K562 (cell line): Measurements from ENCODE around the gene LTA. TPM values are rescaled to one million over a fixed set of nuclear protein-coding genes. Genes with fewer than 3 reads are reported as not detected.

Experiments used
- ATAC-seq: fragments of 200-7000 bp; cut with Tn5 transposase; 3 replicates; pipeline ENCODE4 v1.9.1; 2020; ENCODE audit warnings: moderate library complexity
- BruUV-seq: library from RNA; stranded (reverse); fragments of 400-500 nt; replicated peaks from 2 replicates; lab custom pipeline; 2021; lab: Mats Ljungman, UMichigan
- CTCF ChIA-PET: fragments of 300-600 bp; formaldehyde crosslinking; extraction: SDS; loops from one replicate; lab custom pipeline; 2021; ENCODE audit warnings: low intra/inter-chr PET ratio; lab: Yijun Ruan, JAX
- POLR2A ChIA-PET: fragments of 300-600, 350-650 bp; sonication (Branson Sonifier 250); formaldehyde crosslinking; extraction: SDS; loops from one replicate; lab custom pipeline; 2021; ENCODE audit warnings: antibody characterized with exemption, inconsistent platforms; lab: Yijun Ruan, JAX
- DNase-seq, 4 experiments: peaks; one replicate each; pipeline versions ENCODE4 v3.0.0 to v3.0.0-alpha.2; 2011 to 2018; ENCODE audit warnings: low spot score in 3 of 4, mixed read lengths in 3 of 4; ENCODE audit errors: extremely low read depth in 1 of 4
- FAIRE-seq: peaks from 2 replicates; lab custom pipeline; 2011; peaks lifted over from hg19 to GRCh38; lab: Jason Lieb, UNC
- H2AFZ ChIP-seq: 2 replicates; pipeline ENCODE4 v1.6.0; 2011; ENCODE audit warnings: low read depth, low read length, control low read depth, inconsistent platforms
- H3K27ac ChIP-seq: fragments of 200-600 bp; 3 replicates; pipeline ENCODE4 v1.8.0; 2011; ENCODE audit warnings: low read depth, mild to moderate bottlenecking, control low read depth, inconsistent platforms, low read length, moderate library complexity, mixed read lengths; ENCODE audit errors: extremely low read depth
- H3K27me3 ChIP-seq, 2 experiments: fragments of 300-600 bp in 1 of 2; 2 replicates in 1 of 2; 3 replicates in 1 of 2; pipeline versions ENCODE4 v1.6.0 to v1.8.0; 2011; ENCODE audit warnings: inconsistent platforms in 2 of 2, low read length in 2 of 2, mild to moderate bottlenecking in 1 of 2, mixed read lengths in 1 of 2, moderate library complexity in 1 of 2; ENCODE audit not compliant: control insufficient read depth in 2 of 2, insufficient read depth in 2 of 2
- H3K36me3 ChIP-seq: fragments of 300-600 bp; 3 replicates; pipeline ENCODE4 v1.8.0; 2011; ENCODE audit warnings: mild to moderate bottlenecking, low read length, inconsistent platforms; ENCODE audit not compliant: control insufficient read depth, insufficient read depth
- H3K4me1 ChIP-seq, 2 experiments: fragments of 200-600 bp in 1 of 2; replicated peaks in 1 of 2; 2 replicates in 1 of 2; 3 replicates in 1 of 2; pipeline versions ENCODE4 v1.5.1 to v1.8.0; 2011; ENCODE audit warnings: inconsistent platforms in 2 of 2, low read length in 2 of 2, mild to moderate bottlenecking in 1 of 2, mixed read lengths in 1 of 2, moderate library complexity in 1 of 2; ENCODE audit not compliant: control insufficient read depth in 2 of 2, insufficient read depth in 2 of 2
- H3K4me2 ChIP-seq: 2 replicates; pipeline ENCODE4 v1.6.1; 2011; ENCODE audit warnings: low read length, control low read depth, inconsistent platforms, mixed read lengths; ENCODE audit not compliant: insufficient read depth
- H3K4me3 ChIP-seq: fragments of 200-600 bp; sonication (generic), shearing (Covaris generic); 2 replicates; pipeline ENCODE4 v1.5.1; 2016; ENCODE audit warnings: control low read depth, inconsistent platforms
- H3K79me2 ChIP-seq: fragments of 200-600 bp; 3 replicates; pipeline ENCODE4 v1.8.0; 2011; ENCODE audit warnings: low read length, inconsistent platforms; ENCODE audit not compliant: control insufficient read depth, insufficient read depth
- H3K9ac ChIP-seq, 2 experiments: 2 replicates each; pipeline versions ENCODE4 v1.6.0 to v1.6.1; 2011; ENCODE audit warnings: low read depth in 2 of 2, low read length in 2 of 2, control low read depth in 1 of 2, inconsistent platforms in 1 of 2, mild to moderate bottlenecking in 1 of 2, mixed read lengths in 1 of 2; ENCODE audit not compliant: insufficient read depth in 1 of 2
- H3K9me1 ChIP-seq: one replicate; pipeline ENCODE4 v1.6.0; 2011; ENCODE audit warnings: inconsistent platforms, mild to moderate bottlenecking, low read length, moderate library complexity; ENCODE audit not compliant: control insufficient read depth, insufficient read depth
- H3K9me3 ChIP-seq: replicated peaks from 2 replicates; pipeline ENCODE4 v1.5.1; 2011; ENCODE audit warnings: low read depth, low read length, inconsistent platforms; ENCODE audit not compliant: control insufficient read depth, insufficient read depth
- H4K20me1 ChIP-seq: replicated peaks from 2 replicates; pipeline ENCODE4 v1.6.1; 2011; ENCODE audit warnings: low read length, inconsistent platforms, mixed read lengths; ENCODE audit not compliant: control insufficient read depth, insufficient read depth
- POLR2B ChIP-seq: fragments of 450-650 bp; IDR thresholded peaks from 2 replicates; pipeline ENCODE4 v1.6.1; 2018; ENCODE audit warnings: low read depth; ENCODE audit not compliant: partially characterized antibody
- PRMT5 ChIP-seq: sonication (generic); formaldehyde crosslinking; IDR thresholded peaks from 2 replicates; pipeline ENCODE4 v1.5.0; 2020; ENCODE audit warnings: missing genetic modification reagents
- ZBTB17 ChIP-seq: fragments of 450-650 bp; formaldehyde crosslinking; IDR thresholded peaks from 2 replicates; pipeline ENCODE4 v1.4.0; 2020; ENCODE audit warnings: mild to moderate bottlenecking
- ZNF263 ChIP-seq: sonication (generic); formaldehyde crosslinking; IDR thresholded peaks from 2 replicates; pipeline ENCODE4 v1.8.0; 2022; ENCODE audit warnings: mild to moderate bottlenecking, missing genetic modification reagents, borderline replicate concordance
- WGBS: fragments of 100-300 bp; shearing (Covaris generic); methylation state at CpG from one replicate; pipeline ENCODE4 v1.1.6; 2016; ENCODE audit warnings: low coverage, mixed read lengths; ENCODE audit not compliant: insufficient coverage; ENCODE audit errors: missing lambda C conversion rate; 5-methylcytosine and 5-hydroxymethylcytosine counted together
- in situ Hi-C: fragments of 300-500 bp; cut with MboI; formaldehyde crosslinking; loops from 4 replicates; pipeline ENCODE4 v1.15.0; 2018; ENCODE audit warnings: inconsistent platforms, mixed read lengths
- intact Hi-C: fragments of 100-400 bp; cut with micrococcal nuclease; formaldehyde crosslinking; loops from 2 replicates; pipeline ENCODE4 v1.14.2; 2022
- polyA plus RNA-seq, 8 experiments: library from polyadenylated mRNA; depleted of rRNA in 4 of 8; stranded (reverse) in 5 of 8; unstranded in 3 of 8; fragments of >200 nt; fragmentation: Nextera tagmentation in 2 of 8; fragmentation: Illumina TruSeq in 1 of 8; extraction: Ambion mirVana in 2 of 8; extraction: Trizol in 1 of 8; gene quantifications; 2 replicates each; pipeline versions ENCODE4 v1.2.1 to v1.2.3, GENCODE V29; 2011 to 2014; ENCODE audit warnings: inconsistent platforms in 1 of 8, missing spikeins in 1 of 8
- total RNA-seq, 7 experiments: library from RNA; depleted of rRNA in 6 of 7; stranded (reverse); fragments of >200 nt in 6 of 7; fragmentation: Illumina TruSeq in 2 of 7; extraction: Trizol in 2 of 7; gene quantifications; 2 replicates each; pipeline versions ENCODE4 v1.2.1 to v1.2.3, GENCODE V29; 2011 to 2021; ENCODE audit warnings: low replicate concordance in 1 of 7

Gene LTA
- total and polyA plus RNA-seq, 9 of the 15 experiments (the other 6 are each of a cell fraction or from before 2014, with no cell fraction given): 0.80 TPM; not detected in 8

- CTCF ChIA-PET: interaction anchor here (0.7 to 1.0 kb wide), 3 partner anchors 16 to 22 kb away, joined by 3 to 7 read pairs (median 4); no protein-coding TSS in a partner anchor
- FAIRE-seq (no peak), DNase-seq (no peak), ATAC-seq (peak; percentile 10)
- Histone ChIP-seq H4K20me1 (no peaks in the 10 kb centered on the region), H3K36me3 (no peaks in the 10 kb centered on the region), H3K4me2 (peak overlapping the region; percentile 91), H2AFZ (peak overlapping the region; percentile 97), H3K27me3 (no peaks in the 10 kb centered on the region), H3K27ac (peak overlapping the region; percentile 45; the same call in 1 of the 3 replicates), H3K9me3 (no peaks in the 10 kb centered on the region), H3K79me2 (no peaks in the 10 kb centered on the region), H3K9me1 (no peaks in the 10 kb centered on the region), H3K4me3 (peak overlapping the region; percentile 62), H3K4me1 (peaks cover 10 to 31% of the 10 kb centered on the region in 2 experiments), H3K9ac (peak overlapping the region; percentile 75 to 97)
- in situ Hi-C loops: no loop called here
- WGBS: 39% methylated on average over 21 of the region's 21 CpGs
- intact Hi-C loops: loop anchor here (2.0 to 10.0 kb wide), 2 partner anchors 35 to 387 kb away; partner anchors contain the start of genes ATP6V1G2 and NFKBIL1
- 0 out of 2 replicates have a peak, but pooled peaks have one; percentile 57 for TF ChIP-seq PRMT5
- TF ChIP-seq ZBTB17 (CRISPR knock-in tag): peak; percentile 5; the same call in 1 of the 2 replicates
- TF ChIP-seq ZNF263 (CRISPR knock-in tag): peak; percentile 34; the same call in 1 of the 2 replicates
- TF ChIP-seq POLR2B: no peak
- POLR2A ChIA-PET: interaction anchor here (0.6 to 3.3 kb wide), 11 partner anchors 12 to 257 kb away, joined by 3 to 20 read pairs (median 4); partner anchors contain the start of gene DDX39B
- TSS peak; percentile 79 for BruUV-seq
Observed at GRCh38 chr6:31581434-31582229, 9.5 kb downstream of the LTA start.
